Panc1 (cell line): ENCODE results near the gene SHANK1.

Experiments
- CTCF ChIP-seq: fragments of 450-650 bp; IDR thresholded peaks from 2 replicates; pipeline ENCODE4 v1.5.1; 2017; ENCODE audit warnings: mild to moderate bottlenecking
- SIN3A ChIP-seq: IDR thresholded peaks from 2 replicates; pipeline ENCODE4 v1.6.1; 2012; ENCODE audit warnings: low read depth, mild to moderate bottlenecking, low read length, moderate library complexity, borderline replicate concordance; ENCODE audit not compliant: insufficient read depth

DNA sequence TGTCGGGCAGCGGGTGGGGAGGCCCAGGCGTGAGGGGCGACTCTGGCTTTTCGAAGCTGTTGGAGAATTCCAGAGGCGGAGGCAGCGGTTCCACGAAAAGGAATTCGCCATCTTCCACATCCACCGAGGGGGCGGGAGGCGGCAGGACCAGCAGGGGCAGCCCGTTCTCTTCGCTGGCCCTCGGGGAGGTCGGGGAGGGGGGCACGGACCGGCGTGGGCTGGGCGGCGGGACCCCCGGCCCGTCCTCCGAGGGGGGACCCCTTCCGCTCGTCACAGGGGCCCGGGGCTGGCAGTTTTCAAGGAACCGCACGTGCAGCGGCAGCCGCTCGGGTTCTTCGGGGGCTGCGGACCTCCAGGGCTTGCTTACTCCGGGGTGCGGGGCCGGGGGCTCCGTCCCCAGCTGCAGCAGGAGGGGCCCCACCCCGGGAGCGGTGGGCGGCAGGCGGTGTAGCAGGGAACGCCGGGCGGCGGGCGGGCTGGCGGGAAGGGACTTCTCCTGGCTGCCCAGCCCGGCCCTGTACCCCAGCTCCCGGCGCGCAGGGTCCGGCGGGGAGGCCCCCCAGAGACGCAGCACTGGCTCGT is 52.3 kb downstream of the SHANK1 start:
- TF ChIP-seq CTCF (no peak), SIN3A (no peak)
